SK-N-MC (cell line): Measurements from ENCODE around the gene FAM240B.

Experiments
- EZH2 ChIP-seq: fragments of 200-600 bp; sonication (generic); IDR thresholded peaks from one replicate; pipeline ENCODE4 v1.6.1; 2017; ENCODE audit warnings: antibody characterized with exemption
- POLR2AphosphoS5 ChIP-seq: IDR thresholded peaks from 2 replicates; pipeline ENCODE4 v1.6.1; 2012; ENCODE audit warnings: mild to moderate bottlenecking, low read depth, low read length, borderline replicate concordance

DNA sequence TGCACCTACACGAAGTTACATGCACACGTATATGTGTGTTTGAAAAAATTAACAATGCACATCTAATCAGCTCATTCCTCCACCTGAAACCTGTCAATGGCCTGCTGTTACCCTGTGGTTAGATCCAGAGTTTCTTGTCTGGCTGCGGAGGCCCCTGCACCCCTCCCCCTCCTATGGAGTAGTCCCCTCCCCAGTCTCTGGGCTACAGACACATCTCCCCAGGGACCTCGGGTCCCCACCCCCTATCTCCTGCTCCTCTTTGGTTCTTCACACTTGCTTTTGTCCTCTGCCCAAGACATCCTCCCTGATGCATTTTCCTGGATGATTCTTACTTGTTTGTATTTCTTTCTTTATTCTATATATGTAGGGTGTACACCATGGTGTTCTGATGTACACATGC, 27.2 kb downstream of the FAM240B start:
- TF ChIP-seq EZH2 (no peak), POLR2AphosphoS5 (no peak)
